Prostate gland (tissue), 2 donors: ENCODE data around the gene G6PC2.

Experiments used
- POLR2A ChIP-seq: fragments of 450-650 bp; IDR thresholded peaks from one replicate; pipeline ENCODE4 v1.6.1; 2016; ENCODE audit warnings: antibody characterized with exemption, mild to moderate bottlenecking
- POLR2AphosphoS5 ChIP-seq: sonication (generic); formaldehyde crosslinking; IDR thresholded peaks from one replicate; pipeline ENCODE4 v1.6.1; 2017; ENCODE audit warnings: antibody characterized with exemption
- TF ChIP-seq, protein P1 (sequence below), 4 experiments: fragments of 200-600 bp in 2 of 4; fragments of 450-650 bp in 2 of 4; sonication (generic) in 2 of 4; IDR thresholded peaks; 1 replicate in 3 of 4; 2 replicates in 1 of 4; pipeline ENCODE4 v1.5.1; 2016 to 2019; ENCODE audit warnings: antibody characterized with exemption in 4 of 4, mild to moderate bottlenecking in 2 of 4, moderate library complexity in 2 of 4

DNA sequence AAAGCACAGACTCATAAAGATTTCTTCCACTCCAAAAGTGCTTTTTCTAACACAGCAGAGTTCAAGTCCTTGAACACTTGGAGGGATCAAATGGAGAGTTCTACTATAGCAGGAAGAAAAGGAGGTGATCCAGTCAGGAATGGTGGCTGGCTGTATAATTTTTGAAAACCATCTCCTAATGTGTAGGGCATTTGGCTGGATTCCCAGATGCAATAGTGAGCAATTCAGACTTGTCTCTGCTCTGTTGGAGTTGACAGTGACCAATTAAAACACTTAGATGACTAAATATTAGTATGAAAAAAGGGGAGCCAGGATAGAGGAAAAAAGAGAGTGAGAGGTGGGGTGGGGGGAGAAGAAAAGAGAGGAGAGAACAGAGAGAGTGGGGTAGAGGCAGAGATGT lies 5.3 kb upstream of the G6PC2 start:
- TF ChIP-seq POLR2A (no peak), POLR2AphosphoS5 (no peak)
- TF ChIP-seq, protein P1, sequence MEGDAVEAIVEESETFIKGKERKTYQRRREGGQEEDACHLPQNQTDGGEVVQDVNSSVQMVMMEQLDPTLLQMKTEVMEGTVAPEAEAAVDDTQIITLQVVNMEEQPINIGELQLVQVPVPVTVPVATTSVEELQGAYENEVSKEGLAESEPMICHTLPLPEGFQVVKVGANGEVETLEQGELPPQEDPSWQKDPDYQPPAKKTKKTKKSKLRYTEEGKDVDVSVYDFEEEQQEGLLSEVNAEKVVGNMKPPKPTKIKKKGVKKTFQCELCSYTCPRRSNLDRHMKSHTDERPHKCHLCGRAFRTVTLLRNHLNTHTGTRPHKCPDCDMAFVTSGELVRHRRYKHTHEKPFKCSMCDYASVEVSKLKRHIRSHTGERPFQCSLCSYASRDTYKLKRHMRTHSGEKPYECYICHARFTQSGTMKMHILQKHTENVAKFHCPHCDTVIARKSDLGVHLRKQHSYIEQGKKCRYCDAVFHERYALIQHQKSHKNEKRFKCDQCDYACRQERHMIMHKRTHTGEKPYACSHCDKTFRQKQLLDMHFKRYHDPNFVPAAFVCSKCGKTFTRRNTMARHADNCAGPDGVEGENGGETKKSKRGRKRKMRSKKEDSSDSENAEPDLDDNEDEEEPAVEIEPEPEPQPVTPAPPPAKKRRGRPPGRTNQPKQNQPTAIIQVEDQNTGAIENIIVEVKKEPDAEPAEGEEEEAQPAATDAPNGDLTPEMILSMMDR (IDR thresholded peaks at IDR 0.05) = no peak
